ENCODE data around the gene CPE. TPM values are rescaled to one million over a fixed set of nuclear protein-coding genes. Genes with fewer than 3 reads are reported as not detected.
"Not testable (repeated sequence)": the region's sequence is repeated elsewhere in the genome, so short reads cannot be mapped to it uniquely, and the experiment has no call there.

CPE gene
- total RNA-seq, 1 experiment from 2014 or later: 0.92 TPM

DNA sequence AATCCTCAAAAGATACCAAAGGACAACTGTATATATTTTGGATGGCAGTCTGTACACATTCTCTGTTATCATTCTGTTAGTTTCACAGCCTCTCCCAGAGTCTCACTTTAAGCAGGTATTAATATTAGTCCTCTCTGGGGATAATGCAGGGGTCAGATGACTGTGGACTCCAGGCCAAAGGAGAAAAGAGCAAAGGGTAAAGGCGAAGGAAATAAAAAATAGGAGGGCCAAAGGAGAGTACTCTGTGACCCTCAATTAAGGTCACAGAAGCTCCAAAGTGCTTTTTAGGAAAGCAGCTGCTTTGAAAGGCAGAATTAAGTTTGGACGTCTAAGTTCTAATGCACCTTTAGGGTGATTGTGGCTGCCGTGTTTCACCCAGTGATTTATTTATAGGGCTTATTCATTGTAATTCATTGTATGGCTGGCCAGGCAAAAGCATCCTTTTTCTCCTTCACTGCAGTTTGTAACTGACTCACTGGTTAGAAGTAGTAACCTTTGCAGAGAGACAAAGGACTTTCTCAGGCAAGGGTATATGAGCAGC, 43.6 kb upstream of the CPE start:
- Histone ChIP-seq H3K27ac (ENCODE audit: low read length) (no peak overlapping the region), H3K27me3 (ENCODE audit: control insufficient read depth, insufficient read depth, low read length) (no peaks in the 10 kb centered on the region), H3K4me1 (ENCODE audit: control insufficient read depth, insufficient read depth, low read length) (peaks cover 2% of the 10 kb centered on the region; the same call in 1 of the 2 replicates), H3K9me3 (ENCODE audit: control insufficient read depth, insufficient read depth, low read depth, low read length) (no peaks in the 10 kb centered on the region), H3K36me3 (ENCODE audit: control insufficient read depth, insufficient read depth, low read length) (peaks cover 17% of the 10 kb centered on the region), H3K4me3 (ENCODE audit: low read depth in 2 of 2, low read length in 2 of 2) (no peak overlapping the region)
- ATAC-seq (no peak), DNase-seq (ENCODE audit: low read depth, low spot score) (no peak)
- no TSS peak for BruUV-seq (replicated peaks)
- ChIA-PET POLR2A (no interaction called here), CTCF (no interaction called here)
- TF ChIP-seq, protein P1, sequence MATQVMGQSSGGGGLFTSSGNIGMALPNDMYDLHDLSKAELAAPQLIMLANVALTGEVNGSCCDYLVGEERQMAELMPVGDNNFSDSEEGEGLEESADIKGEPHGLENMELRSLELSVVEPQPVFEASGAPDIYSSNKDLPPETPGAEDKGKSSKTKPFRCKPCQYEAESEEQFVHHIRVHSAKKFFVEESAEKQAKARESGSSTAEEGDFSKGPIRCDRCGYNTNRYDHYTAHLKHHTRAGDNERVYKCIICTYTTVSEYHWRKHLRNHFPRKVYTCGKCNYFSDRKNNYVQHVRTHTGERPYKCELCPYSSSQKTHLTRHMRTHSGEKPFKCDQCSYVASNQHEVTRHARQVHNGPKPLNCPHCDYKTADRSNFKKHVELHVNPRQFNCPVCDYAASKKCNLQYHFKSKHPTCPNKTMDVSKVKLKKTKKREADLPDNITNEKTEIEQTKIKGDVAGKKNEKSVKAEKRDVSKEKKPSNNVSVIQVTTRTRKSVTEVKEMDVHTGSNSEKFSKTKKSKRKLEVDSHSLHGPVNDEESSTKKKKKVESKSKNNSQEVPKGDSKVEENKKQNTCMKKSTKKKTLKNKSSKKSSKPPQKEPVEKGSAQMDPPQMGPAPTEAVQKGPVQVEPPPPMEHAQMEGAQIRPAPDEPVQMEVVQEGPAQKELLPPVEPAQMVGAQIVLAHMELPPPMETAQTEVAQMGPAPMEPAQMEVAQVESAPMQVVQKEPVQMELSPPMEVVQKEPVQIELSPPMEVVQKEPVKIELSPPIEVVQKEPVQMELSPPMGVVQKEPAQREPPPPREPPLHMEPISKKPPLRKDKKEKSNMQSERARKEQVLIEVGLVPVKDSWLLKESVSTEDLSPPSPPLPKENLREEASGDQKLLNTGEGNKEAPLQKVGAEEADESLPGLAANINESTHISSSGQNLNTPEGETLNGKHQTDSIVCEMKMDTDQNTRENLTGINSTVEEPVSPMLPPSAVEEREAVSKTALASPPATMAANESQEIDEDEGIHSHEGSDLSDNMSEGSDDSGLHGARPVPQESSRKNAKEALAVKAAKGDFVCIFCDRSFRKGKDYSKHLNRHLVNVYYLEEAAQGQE (IDR thresholded peaks at IDR 0.05; ENCODE audit: insufficient read depth in 1 of 2, low read depth in 2 of 2, low read length in 1 of 2): no peak
- no peak for TF ChIP-seq POLR2AphosphoS5 (IDR thresholded peaks at IDR 0.05; ENCODE audit: low read depth, low read length)
- no peak for TF ChIP-seq SIN3A (IDR thresholded peaks at IDR 0.05; ENCODE audit: borderline replicate concordance, insufficient read depth, low read depth, low read length)
- no peak for TF ChIP-seq CTCF (IDR thresholded peaks at IDR 0.05)
- TF ChIP-seq TCF7L2 (IDR thresholded peaks at IDR 0.05; ENCODE audit: low read depth, low read length): no peak
- intact Hi-C loops (cut with micrococcal nuclease; ENCODE audit: unreplicated experiment) (no loop called here), in situ Hi-C loops (cut with HindIII; ENCODE audit: low pct_unique_long_range_greater_than_20kb, low sequenced_read_pairs) (no loop called here)

- POLR2A ChIA-PET: no interaction called here
- ATAC-seq (no peak), DNase-seq (ENCODE audit: low read depth, low spot score) (no peak)
- Histone ChIP-seq H3K36me3 (ENCODE audit: control insufficient read depth, insufficient read depth, low read length) (peaks cover 27% of the 10 kb centered on the region), H3K4me1 (ENCODE audit: control insufficient read depth, insufficient read depth, low read length) (peaks cover 1% of the 10 kb centered on the region; the same call in 1 of the 2 replicates), H3K27me3 (ENCODE audit: control insufficient read depth, insufficient read depth, low read length) (no peaks in the 10 kb centered on the region), H3K27ac (ENCODE audit: low read length) (no peak overlapping the region), H3K9me3 (ENCODE audit: control insufficient read depth, insufficient read depth, low read depth, low read length) (no peaks in the 10 kb centered on the region), H3K4me3 (ENCODE audit: low read depth in 2 of 2, low read length in 2 of 2) (no peak overlapping the region)
- intact Hi-C loops (cut with micrococcal nuclease; ENCODE audit: unreplicated experiment) (no loop called here), in situ Hi-C loops (cut with HindIII; ENCODE audit: low pct_unique_long_range_greater_than_20kb, low sequenced_read_pairs) (no loop called here)
- CTCF ChIA-PET: no interaction called here
- no peak for TF ChIP-seq TCF7L2 (IDR thresholded peaks at IDR 0.05; ENCODE audit: low read depth, low read length)
- no peak for TF ChIP-seq POLR2AphosphoS5 (IDR thresholded peaks at IDR 0.05; ENCODE audit: low read depth, low read length)
- TF ChIP-seq CTCF (IDR thresholded peaks at IDR 0.05): no peak
- no peak for TF ChIP-seq SIN3A (IDR thresholded peaks at IDR 0.05; ENCODE audit: borderline replicate concordance, insufficient read depth, low read depth, low read length)
- TF ChIP-seq, protein P1 (IDR thresholded peaks at IDR 0.05; ENCODE audit: insufficient read depth in 1 of 2, low read depth in 2 of 2, low read length in 1 of 2): no peak
- no TSS peak for BruUV-seq (replicated peaks)
Observed at GRCh38 chr4:165336743-165337142, 42.1 kb upstream of the CPE start.

DNA sequence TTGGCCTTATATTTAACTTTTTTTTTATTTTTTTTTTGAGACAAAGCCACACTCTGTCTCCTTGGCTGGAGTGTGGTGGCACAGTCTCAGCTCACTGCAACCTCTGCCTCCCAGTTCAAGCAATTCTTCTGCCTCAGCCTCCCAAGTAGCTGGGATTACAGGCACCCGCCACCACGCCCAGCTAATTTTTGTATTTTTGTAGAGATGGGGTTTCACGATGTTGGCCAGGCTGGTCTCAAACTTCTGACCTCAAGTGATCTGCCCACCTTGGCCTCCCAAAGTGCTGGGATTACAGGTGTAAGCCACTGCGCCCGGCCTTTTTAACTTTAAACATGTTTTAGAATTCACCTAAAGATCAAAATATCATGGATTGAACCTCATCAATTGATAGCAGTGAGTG, 36.5 kb upstream of the CPE start:
- POLR2A ChIA-PET; ATAC-seq; in situ Hi-C loops (cut with HindIII; ENCODE audit: low pct_unique_long_range_greater_than_20kb, low sequenced_read_pairs): not testable (repeated sequence)

More for the DNA sequence above, 36.5 kb upstream of the CPE start:
- H3K9me3 ChIP-seq (ENCODE audit: control insufficient read depth, insufficient read depth, low read depth, low read length); H3K4me3 ChIP-seq (ENCODE audit: low read depth in 2 of 2, low read length in 2 of 2); H3K27ac ChIP-seq (ENCODE audit: low read length); H3K4me1 ChIP-seq (ENCODE audit: control insufficient read depth, insufficient read depth, low read length); DNase-seq (ENCODE audit: low read depth, low spot score); CTCF ChIA-PET; H3K27me3 ChIP-seq (ENCODE audit: control insufficient read depth, insufficient read depth, low read length): not testable (repeated sequence)
- peaks cover 18% of the 10 kb centered on the region for H3K36me3 ChIP-seq (ENCODE audit: control insufficient read depth, insufficient read depth, low read length)
- intact Hi-C loops (cut with micrococcal nuclease; ENCODE audit: unreplicated experiment): loop anchor here (2.0 kb wide), 1 partner anchor 208 kb away; no protein-coding TSS in a partner anchor
- TSS peak; percentile 69 for BruUV-seq (replicated peaks)

Data from Panc1 (cell line).